GM19468 (cell line): ENCODE results near the gene TTC3.

Source experiments
- ATAC-seq: cut with Tn5 transposase; IDR thresholded peaks from one replicate; pipeline ENCODE4 v1.9.1; 2021; ENCODE audit warnings: mild to moderate bottlenecking, moderate library complexity, moderate number of reproducible peaks; ENCODE audit not compliant: unreplicated experiment; ENCODE audit errors: extremely low read depth

The TTC3 gene

DNA sequence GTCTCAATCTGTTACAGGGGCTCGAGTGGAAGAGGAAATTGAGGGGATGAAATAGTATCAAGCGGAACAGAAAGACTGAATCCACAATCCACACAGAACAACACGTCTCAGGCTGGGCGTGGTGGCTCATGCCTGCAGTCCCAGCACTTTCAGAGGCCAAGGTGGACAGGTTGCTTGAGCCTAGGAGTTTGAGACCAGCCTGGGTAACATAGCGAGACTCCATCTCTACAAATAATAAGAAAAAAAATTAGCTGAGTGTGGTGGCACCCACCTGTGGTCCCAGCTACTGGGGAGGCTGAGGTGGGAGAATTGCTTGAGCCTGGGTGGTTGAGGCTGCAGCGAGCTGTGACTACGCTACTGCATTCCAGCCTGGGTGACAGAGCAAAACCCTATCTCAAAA is 168.4 kb downstream of the TTC3 start:
- no peak for ATAC-seq

DNA sequence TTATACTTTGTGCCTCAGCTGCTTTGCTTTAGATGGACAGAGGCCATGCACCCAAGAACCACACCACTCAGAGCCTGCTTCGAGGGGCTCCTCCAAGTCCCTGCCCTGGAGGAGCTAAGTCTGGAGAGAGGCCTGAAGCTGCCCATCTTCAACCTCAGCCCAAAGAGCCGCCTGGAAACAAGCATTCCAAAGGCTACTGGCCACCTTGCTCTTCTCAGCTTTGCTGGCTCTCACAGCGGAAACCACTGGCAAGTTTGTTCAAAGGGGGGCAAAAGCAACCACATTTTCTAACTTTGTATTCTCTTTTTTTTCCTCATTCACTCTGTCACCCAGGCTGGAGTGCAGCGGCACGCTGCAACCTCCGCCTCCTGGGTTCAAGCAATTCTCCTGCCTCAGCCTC is 170.9 kb downstream of the TTC3 start:
- no peak for ATAC-seq

DNA sequence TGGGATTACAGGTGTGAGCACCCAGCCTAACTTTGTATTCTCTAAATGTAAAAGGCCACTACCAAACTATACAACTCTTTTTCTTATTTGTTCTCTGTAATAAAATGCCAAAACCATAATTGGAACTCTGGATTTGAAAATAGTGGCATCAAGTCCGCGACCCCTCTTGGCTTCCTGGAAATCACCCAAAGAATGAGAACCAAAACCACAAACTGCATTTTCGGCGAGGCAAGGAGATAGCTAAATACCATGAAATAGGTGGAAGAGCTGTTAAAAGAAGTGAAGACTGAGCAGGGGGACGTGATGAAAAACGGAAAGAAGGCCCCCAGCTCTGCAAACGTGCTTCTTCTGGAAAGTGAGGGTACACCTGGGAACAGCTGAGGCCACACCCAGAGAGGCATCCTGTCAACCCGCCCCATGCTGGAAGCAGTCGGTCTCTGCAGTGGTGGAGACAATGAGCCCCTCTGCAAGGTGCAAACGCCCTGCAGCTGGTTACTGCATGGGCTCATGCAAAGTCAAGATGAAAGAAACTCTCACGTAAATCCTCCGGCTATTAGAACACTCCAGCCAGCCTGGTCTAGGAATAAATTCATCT is 171.5 kb downstream of the TTC3 start:
- ATAC-seq: no peak

GRCh38 chr21:37245151-37245550 is 172.1 kb downstream of the TTC3 start:
- no peak for ATAC-seq

GRCh38 chr21:37248298-37248697 is 175.2 kb downstream of the TTC3 start:
- no peak for ATAC-seq

DNA sequence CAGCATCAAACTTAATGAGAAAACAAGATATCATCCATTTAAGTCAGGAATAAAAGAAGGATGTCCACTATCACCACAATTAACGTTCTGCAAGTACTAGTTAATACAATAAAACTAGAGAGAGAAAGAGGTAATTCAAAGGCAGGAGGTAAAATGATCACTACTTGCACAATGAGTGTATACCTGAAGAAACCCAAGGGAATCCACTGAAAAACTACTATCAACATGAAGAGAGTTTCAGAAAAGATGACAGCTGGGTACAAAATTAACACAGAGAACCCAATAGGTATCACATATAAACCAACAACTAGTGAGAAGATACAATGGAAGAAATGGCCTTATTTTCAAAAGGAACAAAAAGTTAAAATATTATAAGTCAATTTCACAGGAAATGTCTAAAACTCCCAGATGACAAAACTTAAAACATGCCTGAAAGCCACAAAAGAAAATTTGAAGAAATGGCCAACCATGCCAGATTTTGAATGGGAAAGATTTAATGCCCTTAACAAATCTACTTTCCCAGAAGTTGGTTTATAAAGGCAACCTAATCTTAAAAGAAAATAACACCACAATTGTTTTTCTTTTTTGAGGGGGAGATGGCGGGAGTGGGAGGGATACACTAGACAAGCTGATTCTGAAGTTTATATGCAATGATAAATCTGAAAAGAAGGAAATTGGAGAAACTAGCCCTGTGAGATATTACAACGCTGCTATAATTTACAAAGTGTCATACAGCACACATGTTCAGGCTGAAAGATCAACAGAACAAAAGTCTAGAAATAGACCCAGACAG is 176.3 kb downstream of the TTC3 start:
- ATAC-seq: no peak

DNA sequence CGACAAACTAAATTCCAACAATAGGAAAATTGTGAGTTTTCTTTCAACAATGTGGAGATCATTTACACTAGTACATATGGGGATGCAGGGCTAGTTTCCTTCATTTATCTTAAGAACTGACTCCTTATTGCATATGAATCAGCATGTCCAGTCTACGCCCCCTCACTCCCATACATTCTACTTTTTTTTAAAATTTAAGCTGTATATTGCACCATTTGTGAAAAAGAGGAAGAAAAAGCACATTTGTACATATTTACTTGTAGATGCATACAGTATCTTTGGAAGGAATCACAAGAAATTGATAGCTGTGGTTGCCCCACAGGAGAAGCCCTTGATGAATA is 178.2 kb downstream of the TTC3 start:
- no peak for ATAC-seq
